Right ventricle myocardium superior (tissue), 1 donor: ENCODE measurements around the gene GPR6. TPM values are rescaled to one million over a fixed set of nuclear protein-coding genes. Genes with fewer than 3 reads are reported as not detected.

Experiments used
- ATAC-seq: fragments of 200-7000 bp; cut with Tn5 transposase; one replicate; pipeline ENCODE4 v1.9.1; 2020; ENCODE audit warnings: mild to moderate bottlenecking; ENCODE audit not compliant: poor library complexity
- DNase-seq: peaks from one replicate; pipeline ENCODE4 v3.0.0-alpha.2; 2020
- intact Hi-C: fragments of 100-400 bp; cut with DNase I; formaldehyde crosslinking; loops from one replicate; pipeline ENCODE4 v1.11.2; 2022
- total RNA-seq: library from RNA; stranded (reverse); fragmentation: NEBNext Ultra II Directional; extraction: Animal tissue kit (Norgen Biotek cat#: 25700); gene quantifications from one replicate; pipeline ENCODE4 v1.2.1, GENCODE V29; 2021
- donor health status: DM: no; HTN: yes; CAD: no; lungs with severe emphysema.

GPR6 gene
- total RNA-seq, 1 donor from 2014 or later: not detected

DNA sequence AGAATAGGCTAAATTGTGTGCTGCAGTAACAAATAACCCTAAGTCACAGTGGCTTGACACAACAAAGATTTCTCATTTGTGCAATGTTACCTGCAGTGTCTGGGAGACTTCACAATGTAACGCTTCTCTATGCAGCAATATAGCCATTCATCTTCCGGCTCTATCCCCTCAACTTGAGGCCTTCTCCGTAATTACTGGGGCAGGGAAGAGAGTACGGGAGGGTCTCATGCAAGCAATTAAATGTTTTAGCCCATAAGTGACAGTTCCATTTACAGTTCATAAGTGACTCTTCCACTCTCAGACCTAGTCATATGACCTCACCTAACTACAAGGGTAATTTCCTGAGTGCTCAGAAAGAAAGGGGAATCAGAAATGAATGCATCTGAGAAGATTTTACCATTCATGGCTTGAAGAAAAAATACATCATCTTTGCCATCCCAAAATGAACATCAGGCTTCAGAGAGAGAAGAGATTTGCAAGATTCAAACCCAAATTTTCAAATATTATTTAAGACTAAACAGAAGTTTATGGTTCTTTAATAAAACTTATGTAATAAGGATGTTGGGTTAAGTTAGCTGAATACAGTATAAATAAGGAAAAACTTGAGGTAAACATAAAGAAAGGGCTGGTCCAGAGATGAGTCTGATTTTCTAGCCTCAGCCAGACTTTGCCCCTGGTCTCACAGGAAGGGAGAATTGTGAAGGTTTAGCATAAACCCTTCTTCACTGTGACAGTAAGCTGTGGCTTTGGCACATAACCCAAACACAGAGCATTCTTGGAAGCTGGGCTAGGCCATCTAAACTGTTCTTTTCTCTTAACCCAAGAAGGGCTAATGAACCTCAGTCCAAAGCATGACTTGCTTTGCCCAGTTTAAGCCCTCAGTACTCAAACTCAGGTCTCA, 13.3 kb downstream of the GPR6 start:
- ATAC-seq: no peak
- intact Hi-C loops: no loop called here
- DNase-seq: no peak

DNA sequence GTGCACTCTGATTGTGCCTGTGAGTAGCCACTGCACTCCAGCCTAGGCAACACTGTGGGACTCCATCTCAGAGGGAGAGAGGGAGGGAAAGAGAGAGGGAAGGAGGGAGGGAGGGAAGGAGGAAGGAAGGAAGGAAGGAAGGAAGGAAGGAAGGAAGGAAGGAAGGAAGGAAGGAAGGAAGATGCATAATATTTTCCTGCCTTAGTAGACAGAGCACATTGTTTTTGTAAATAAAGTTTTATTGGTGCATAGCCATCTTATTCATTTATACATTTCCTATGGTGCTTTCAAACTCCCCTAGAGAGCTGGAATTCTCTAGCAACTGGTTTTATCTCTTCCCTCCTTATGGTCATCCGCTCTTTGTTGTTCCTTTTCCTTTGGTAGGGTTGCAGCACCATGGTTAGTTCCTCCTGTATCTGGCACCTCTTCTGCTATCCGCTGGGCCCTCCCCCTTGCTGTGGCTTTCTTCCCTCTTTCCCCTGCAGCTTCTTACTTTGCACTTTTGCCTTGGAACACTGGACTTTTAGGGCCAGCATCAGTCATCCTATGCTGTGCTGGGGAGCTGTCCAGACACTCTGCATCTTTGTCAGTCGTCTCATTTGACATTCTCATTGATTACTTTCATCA, 20.2 kb downstream of the GPR6 start:
- no peak for ATAC-seq
- intact Hi-C loops: no loop called here
- DNase-seq: no peak

DNA sequence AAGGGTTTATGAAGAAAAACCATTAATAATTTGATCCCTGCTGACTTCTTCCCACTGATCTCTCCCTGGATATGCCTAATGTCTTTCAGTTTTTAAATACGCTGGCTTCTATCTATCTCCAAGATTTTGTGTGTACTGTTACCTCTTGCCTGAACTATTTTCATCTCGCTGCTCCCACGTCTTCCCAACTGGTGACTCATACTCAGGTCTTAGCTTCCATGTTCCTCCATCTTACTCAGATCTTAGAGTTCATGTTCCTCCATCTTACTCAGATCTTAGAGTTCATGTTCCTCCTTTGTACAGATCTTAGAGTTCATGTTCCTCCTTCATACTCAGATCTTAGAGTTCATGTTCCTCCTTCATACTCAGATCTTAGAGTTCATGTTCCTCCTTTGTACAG, 21.6 kb downstream of the GPR6 start:
- ATAC-seq (no peak), DNase-seq (no peak)
- intact Hi-C loops: no loop called here

DNA sequence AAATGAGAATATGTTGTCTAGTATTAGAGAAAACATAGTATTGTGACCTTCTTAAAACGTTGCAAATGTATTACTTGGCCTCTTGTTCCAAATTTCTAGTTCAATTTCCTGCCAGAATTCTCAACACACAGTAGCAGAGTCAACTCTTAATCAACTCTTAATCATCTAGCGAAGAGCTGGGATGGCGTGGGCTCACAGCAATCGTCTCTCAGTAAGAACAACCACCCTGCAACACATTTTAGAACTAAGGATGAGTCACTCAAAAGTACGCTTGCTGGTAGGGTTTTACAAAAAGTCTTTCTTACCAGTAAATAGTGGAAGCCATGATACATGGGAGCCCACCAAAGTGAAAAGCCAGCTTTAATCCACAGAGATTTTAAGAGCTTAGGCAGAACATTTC, 24.6 kb downstream of the GPR6 start:
- intact Hi-C loops: no loop called here
- DNase-seq (no peak), ATAC-seq (no peak)

DNA sequence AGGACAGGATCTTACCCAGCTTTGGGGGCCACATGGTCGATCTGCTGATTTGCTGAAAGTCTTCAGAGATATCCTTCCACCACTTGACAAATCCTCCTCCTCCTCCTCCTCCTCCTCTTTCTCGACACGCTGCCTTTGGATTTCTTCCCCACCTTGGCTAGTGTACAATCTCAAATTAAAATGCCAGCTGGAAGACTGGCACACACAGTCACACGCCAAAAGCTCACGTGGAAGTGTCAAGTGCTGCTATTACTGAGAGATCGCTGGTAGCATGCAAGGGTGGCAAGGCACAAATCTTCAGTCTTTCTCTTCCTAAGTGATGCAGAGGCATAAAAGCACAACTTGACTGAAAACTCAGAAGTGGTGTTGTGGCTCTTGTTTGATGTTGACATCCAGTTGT, 35.3 kb downstream of the GPR6 start:
- no peak for DNase-seq
- ATAC-seq: peak; percentile 59
- intact Hi-C loops: no loop called here

DNA sequence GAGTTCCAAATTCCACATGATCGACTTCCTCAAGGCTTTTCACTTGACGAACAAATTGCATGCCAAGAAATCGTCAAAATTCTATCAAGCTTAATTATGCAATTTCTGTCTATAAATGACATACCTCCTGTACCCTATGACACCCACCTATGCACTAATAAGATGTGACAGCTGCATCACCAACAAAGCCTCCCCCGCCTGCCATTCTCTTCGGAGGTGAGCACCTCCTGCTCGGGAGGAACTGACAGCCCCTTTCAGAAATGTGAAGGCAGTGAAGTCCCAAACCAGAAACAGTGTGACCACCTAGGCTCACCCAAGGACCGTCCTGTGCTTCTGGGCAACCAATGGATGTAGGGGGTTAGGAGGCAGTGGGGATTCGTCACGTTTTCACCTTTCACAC, 37.1 kb downstream of the GPR6 start:
- intact Hi-C loops: no loop called here
- DNase-seq (no peak), ATAC-seq (no peak)

DNA sequence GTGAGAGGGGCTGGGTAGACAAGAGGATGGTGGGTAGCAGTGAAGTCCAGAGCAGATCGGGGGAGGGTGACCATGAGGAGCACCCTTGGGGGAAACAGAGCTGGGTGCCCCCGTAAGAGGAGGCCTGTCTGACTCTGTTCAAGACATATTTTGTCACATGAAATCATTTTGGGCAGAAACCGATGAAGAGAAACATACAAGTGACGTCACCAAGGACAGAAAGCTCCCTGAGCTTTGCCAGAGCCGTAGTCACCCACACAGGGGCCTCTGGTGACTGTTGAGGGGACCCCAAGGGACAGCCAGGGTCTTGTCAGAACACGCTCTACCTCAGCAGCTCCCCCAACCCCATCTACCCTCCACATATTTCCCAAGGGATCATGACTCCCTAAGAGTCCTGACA, 39.2 kb downstream of the GPR6 start:
- intact Hi-C loops: no loop called here
- ATAC-seq: no peak
- DNase-seq: no peak

DNA sequence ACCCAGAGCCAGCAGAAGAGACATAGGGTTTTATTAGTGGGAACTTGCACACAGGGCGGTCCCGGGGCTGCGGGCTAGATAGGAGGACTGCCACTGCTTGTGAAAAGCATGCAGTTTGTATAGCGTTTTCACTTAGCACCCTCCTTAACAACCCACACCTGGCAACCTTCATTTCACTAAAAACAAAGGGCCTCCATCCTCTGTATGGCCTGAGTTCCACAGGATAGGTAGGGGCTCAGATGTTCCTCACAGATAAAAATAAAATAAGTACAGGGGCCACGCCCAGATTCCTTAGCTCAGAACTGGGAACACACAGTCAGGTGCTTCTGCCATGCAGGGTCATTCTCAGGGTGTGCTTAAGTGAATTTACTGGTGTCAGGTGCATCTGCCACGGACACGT, 39.8 kb downstream of the GPR6 start:
- intact Hi-C loops: no loop called here
- no peak for ATAC-seq
- DNase-seq: no peak

DNA sequence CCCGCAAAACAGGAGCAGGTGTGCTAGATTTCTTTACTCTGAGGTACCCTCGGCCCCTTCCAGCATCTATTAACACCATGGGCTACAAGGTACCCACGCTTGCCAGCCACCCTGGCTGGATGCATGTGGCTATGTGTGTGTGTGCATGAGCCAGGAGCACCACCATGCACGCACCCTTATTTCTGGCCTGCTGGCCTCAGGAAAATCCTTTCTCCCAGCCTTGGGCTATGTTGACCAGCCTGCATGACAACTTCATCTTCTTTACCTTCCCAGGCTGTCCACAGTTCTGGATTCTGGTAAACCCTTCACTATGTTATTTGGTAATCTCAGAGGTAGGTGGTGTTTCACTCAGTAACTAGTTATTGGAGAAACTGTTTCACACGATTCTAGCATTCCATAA, 40.4 kb downstream of the GPR6 start:
- intact Hi-C loops: no loop called here
- DNase-seq: no peak
- ATAC-seq: no peak

DNA sequence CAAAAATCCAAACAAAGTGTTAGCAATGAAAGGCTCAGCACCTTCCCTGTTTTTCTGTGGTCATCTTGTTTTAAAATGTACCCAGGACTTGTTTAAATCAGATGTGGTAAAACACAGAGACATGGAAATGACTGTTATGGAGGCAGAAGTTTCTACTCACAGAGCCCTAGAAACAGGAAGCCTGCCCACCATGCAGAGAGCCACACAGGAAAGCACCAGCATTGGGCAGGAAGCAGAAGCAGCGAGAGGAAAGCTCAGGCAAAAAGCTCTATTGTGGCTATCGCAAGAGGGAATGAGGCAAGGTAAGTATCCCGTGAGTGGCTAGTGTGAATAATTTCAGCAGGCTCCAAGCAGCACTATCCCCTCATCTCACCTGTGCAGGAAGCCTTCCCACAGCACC, 42.8 kb downstream of the GPR6 start:
- no peak for ATAC-seq
- no peak for DNase-seq
- intact Hi-C loops: no loop called here

DNA sequence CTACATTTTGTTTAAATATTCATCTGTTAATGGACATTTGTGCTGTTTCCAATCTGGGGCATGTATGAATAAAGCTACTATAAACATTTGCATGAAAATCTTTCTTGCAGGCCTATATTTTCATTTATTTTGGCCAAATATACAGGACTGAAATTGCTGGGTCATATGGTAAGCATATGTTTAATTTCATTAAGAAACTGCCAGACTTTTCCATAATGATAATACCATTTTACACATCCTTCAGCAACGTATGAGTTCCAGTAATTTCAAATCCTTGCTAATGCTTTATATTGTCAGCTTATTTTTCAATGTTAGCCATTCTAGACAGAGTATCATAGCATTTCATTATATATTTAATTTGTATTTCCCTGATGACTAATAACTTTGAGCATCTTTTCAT, 51.0 kb downstream of the GPR6 start:
- intact Hi-C loops: no loop called here
- ATAC-seq (no peak), DNase-seq (no peak)

Other genes starting within 250 kb of the GPR6 start
- gene WASF1, start 201.4 kb downstream of the GPR6 start, total RNA-seq: 1.2 TPM
- 15.0 TPM for gene CDC40, start 202.1 kb downstream of the GPR6 start, total RNA-seq